Stimulated activated naive CD4-positive, alpha-beta T cell treated with Interleukin-2 at 50 U/mL for 16 hours (primary cell): ENCODE results near the gene OLFML2B.

ENCODE experiments used
- DNase-seq: peaks from one replicate; lab custom pipeline; 2025; lab: John Stamatoyannopoulos, UW

OLFML2B gene

GRCh38 chr1:162006081-162006480 lies 17.6 kb downstream of the OLFML2B start:
- DNase-seq, result no peak

DNA sequence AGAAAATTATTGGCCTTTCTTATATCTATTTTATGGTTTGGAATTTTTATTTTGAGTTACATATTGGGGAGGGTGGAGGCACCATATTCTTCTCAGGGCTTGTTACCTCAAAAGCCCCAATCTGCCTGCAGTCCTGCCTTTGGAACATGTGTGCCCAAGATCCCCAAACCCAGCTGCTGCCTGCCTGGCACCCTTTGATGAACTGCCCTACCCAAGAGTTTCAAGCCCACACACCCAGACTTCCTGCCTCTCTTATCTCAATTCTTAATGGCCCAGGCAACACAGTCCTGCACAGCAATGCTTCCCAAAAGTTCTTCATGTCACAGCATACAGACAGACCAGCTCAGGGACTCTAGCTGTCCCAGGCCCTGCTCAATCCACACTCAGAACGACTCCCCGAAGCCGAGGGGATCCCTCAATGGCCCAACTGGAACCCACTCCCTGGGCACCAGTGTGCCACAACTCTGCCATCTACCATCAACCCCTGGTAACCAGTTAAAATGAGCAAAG lies 19.2 kb downstream of the OLFML2B start:
- no peak for DNase-seq

- DNase-seq, result no peak
These were observed 19.8 kb downstream of the OLFML2B start for GRCh38 chr1:162003830-162004215.

DNA sequence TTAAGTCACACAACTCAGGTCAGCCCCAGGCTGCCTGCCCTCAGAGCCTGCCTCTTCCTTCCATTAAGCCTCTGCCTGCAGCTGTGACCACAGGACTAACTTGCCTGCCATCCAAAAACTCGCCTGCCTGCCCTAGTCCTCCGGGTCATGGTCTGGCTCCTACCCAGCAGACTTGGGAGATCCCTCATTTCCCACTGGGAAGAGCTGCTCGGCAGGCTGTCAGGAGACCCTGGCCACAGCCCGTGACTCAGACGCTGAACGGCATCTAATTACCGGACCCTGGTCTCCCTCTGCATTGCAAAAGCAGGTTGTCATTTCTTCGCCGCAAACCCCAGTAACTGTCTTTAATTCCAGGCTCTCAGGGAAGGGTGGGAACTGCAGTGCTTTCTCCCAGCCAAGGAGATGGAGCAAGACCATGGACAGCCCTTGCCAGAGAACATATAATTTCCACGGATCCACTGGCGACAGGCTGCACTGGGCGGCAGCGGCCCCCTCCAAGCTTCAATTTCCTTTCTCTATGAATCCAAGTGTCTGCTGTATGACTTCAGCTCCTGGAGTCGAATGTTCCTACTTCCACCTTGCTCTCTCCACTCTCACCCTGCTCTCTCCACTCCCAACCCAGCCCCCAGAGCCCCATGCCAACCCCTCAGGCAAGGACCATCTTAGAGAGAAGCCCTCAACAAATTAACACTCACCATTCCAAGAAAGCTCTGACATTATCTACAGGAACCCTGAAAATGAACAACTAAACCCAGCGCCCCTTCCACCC lies 20.4 kb downstream of the OLFML2B start:
- DNase-seq, result no peak

DNA sequence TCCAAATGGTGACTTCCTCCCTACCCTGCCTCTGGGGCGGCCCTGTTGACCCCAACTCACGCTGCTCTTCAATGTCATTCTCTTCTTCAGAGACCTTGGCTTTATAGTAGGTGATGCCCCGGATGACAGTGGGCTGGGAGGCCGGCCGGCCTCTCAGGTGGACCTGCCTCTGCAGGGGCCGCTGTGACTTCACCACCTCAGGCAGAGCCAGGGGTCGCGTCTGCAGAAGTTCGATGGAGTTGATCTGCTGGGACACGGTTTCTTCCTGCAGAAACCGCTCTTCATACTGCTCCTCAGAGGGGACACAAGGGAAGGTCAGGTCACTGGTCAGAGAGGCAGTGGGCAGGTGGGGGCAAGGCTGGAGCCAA lies 23.6 kb downstream of the OLFML2B start:
- DNase-seq, result no peak

DNA sequence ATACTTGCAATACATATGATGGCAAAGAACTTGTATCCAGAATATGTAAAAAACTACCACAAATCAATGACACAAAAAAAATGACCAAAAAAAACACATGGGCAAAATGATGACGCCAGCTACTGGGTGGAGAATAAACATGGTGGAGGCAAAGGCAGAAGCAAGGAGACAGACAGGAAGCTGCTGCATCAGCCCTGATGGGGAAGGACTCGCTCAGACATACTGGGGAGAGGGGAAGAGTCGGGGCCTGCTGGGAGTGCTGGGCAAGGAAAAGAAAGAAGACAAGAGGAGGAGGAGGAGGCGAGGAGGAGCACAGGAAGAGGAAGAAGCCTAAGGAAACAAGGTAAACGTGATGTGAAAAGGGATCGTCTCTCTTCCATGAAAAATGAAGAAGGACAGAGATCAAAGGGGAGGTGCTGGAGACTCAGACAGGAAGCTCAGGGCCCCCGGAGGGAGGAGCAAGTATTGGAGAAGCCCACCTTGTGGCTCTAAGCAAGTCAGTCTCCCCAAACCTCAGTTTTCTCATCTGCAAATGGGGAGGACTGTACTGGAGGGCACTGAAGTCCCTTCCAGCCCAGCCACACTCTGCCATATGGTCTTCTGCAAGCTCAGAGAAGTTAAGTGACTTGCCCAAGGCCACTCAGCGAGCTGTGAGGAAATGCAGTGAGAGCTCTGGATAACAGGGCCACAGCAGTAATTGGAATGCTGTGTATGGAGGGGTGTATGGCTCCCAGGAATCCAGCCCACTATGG lies 24.2 kb downstream of the OLFML2B start:
- no peak for DNase-seq

DNA sequence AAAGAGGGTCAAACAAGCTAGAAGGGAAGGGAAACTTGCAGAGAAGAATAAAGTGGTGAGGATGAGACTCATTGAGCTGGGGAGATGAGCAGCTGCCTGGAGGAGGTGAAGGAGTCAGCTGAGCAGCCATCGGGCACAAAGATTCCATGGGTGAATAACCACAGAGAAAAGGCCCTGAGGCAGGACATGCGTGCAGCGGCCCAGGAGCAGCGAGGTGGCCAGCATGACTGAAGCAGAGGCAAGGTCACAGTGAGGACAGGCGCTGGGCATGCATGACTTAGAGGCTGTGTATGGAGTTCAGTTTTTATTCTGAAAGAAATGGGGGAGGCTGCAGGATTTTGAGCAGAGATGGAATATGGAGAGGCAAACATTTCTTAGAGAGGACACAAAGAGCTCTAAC lies 24.9 kb downstream of the OLFML2B start:
- DNase-seq, result no peak

GRCh38 chr1:161997152-161997551 lies 26.5 kb downstream of the OLFML2B start:
- DNase-seq, result no peak

DNA sequence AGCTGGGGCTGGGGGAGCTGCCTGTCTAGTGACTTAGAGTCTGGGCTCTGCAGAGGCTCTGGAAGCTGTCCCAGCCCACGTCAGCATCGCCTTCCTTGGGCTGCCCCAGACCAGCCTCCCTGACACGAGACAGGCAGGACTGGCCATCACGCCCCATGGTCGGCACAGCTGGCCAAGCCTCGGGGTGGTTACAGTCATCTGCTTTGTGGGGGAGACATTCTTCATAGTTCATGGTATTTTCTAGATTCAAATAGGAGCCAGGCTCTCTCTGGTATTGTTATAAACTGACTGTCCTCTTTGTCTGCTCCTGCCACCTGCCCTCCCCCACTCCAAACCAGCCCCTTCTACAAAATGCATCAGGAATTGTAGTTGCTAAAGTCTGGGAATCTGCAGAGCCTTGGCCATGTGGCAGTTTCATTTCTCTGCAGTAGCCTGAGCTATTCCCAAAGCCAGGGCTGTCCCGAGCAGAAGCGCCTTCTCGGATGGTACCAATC lies 29.4 kb downstream of the OLFML2B start:
- DNase-seq, result no peak

DNA sequence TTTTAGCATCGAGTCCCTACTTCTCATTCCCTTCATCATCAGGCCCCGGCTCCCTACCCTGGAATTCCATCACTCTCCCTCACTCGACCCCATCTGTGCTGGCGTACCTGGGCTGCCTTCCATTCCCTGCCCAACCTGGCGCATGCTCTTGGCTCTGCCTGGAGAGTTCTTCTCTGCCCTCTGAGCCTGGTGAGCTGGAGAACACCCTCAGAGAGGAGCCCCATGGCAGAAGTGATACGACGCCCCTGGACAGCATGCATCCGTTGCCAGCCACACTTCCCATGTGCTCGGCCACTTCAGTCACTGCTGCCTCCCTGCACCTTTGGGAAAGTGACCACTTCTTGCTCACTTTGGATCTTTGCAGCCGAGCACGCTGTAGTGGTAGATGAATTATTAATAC lies 30.1 kb downstream of the OLFML2B start:
- DNase-seq, result no peak

DNA sequence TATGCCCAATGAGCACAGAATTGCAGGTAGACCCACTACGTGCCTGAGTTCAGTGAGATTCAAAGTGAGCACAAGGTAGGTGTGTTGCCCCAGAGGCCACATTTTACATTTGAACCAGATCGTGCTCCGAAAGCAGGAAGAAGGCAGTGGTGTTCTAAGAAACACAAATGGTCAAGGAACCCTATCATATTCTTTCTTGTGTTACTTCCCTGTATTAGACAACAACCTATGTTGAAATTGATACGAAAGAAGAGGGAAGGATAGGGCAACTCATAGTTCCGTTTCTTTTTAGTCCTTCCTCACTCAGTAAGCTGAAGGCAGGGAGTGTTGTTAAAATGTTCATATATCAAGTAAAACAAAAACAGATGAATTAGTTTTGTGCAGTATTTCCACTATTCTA lies 33.9 kb downstream of the OLFML2B start:
- no peak for DNase-seq

- no peak for DNase-seq
These were observed 34.6 kb downstream of the OLFML2B start for GRCh38 chr1:161989108-161989507.

GRCh38 chr1:161988413-161988812 lies 35.3 kb downstream of the OLFML2B start:
- DNase-seq, result no peak

DNA sequence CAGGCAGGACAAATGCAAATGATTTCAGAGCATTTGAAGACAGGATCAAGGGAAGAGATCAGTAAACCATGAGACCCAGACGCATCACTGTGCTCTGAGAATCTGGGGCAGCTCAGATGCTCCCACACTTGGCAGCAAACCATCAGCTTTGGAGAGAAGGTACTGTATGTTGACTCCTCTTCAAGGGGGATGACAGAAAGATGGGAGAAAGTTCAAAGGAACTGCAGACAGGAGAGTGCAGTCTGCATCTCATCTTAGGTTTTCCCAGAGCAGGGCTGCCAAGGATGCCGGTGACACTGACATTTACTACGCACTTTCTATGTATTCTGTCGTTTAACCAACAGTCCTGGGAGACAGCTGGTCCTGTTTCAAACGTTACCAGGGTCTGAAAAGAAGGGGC lies 35.8 kb downstream of the OLFML2B start:
- DNase-seq, result no peak

- DNase-seq, result no peak
These were observed 36.4 kb downstream of the OLFML2B start for GRCh38 chr1:161987303-161987702.

GRCh38 chr1:161986328-161986727 lies 37.3 kb downstream of the OLFML2B start:
- DNase-seq, result no peak

- DNase-seq, result no peak
These were observed 38.3 kb downstream of the OLFML2B start for GRCh38 chr1:161985301-161985822.

GRCh38 chr1:161983725-161984124 lies 39.9 kb downstream of the OLFML2B start:
- no peak for DNase-seq

DNA sequence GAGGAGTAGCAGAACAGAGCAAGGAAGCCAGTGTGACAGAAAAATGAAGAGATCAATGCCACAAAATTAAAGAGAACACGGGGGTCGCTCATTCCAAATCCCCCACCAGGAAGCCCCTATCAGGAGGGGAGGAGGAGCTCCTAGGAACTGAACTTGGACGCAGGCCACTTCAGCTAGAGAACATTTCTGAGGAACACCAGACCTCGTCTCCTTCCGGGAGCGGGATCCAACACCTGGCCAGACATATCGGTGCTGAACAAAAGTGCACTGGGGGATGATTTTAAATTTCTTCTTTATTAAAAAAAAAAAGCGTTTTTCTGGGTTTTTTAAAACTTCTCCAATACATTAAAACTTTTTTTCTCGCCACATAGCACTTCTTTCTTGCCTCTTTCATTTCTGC lies 40.8 kb downstream of the OLFML2B start:
- DNase-seq, result no peak

DNA sequence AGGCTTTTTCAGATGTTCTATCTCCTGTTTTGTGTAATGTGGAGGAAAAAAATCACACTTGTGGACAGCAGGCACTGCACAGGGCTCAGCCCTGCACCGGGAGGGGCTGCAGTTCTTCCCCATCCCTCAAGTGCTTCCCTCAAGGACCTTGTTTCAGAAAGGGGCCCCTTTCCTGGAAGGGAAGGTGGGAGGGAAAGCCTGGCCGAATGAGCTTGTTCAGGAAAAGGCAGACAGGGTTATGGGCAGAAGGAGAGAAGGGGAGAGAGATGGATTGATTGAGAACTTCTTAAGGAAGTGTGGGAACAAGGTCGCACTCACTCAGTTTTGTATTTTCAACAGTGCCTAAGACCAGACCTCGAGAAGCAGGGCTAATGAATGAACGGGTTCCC lies 41.2 kb downstream of the OLFML2B start:
- DNase-seq, result no peak

- no peak for DNase-seq
These were observed 41.7 kb downstream of the OLFML2B start for GRCh38 chr1:161981735-161982506.

GRCh38 chr1:161981126-161981525 lies 42.5 kb downstream of the OLFML2B start:
- DNase-seq, result no peak
